Tibial nerve (tissue), 4 donors: ENCODE results near the gene CLMP.

Experiments
- CTCF ChIP-seq, 5 experiments: fragments of 200-600 bp in 3 of 5; fragments of 450-650 bp in 2 of 5; sonication (generic) in 3 of 5; IDR thresholded peaks; one replicate each; pipeline ENCODE4 v1.5.1; 2016 to 2019; ENCODE audit warnings: antibody characterized with exemption in 5 of 5, mild to moderate bottlenecking in 3 of 5, moderate library complexity in 2 of 5
- EP300 ChIP-seq, 2 donors: sonication (generic); formaldehyde crosslinking; IDR thresholded peaks; one replicate each; pipeline ENCODE4 v1.6.1; 2017; ENCODE audit warnings: antibody characterized with exemption in 2 of 2, mild to moderate bottlenecking in 1 of 2
- POLR2A ChIP-seq, 2 donors: fragments of 450-650 bp; IDR thresholded peaks; one replicate each; pipeline ENCODE4 v1.6.1; 2017; ENCODE audit warnings: antibody characterized with exemption in 2 of 2, mild to moderate bottlenecking in 2 of 2, moderate library complexity in 2 of 2

- TF ChIP-seq CTCF (IDR thresholded peaks at IDR 0.05) (no peak), POLR2A (IDR thresholded peaks at IDR 0.05) (no peak), EP300 (IDR thresholded peaks at IDR 0.05) (no peak)
Measured at GRCh38 chr11:123188508-123189165, 6.4 kb downstream of the CLMP start.
